T-helper 9 cell (primary cell): ENCODE results near the gene CHPF.

Experiments used
- DNase-seq: peaks from one replicate; pipeline ENCODE4 v3.0.0-alpha.2; 2020

Gene CHPF

DNA sequence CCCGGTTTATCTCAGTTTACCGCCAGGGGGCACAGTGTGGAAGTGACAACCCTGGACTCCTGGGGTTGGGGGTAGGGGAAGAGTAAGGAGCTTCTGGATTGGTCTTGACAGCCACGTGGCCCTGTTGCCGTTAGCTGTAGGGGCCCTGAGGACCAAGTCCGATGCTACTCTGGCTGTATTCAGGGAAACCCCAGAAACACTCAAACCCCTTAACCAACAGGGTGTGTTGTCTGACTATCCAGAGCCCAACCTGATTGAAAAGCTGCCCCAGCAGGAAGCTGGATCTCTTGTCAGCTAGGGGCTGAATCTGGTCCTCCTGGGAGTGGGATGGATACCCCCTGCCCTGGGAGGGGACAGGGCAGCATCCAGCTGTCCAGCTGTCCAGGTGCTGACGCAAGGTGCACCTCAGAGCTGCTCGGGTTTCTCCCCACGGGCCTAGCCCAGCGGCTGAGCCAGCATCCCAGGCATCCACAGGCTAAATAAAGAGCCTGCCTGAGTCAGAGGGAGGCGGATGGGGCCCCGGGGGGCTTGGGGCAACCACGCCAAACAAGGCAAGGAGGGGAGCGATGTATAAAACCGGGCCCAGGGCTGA, 48.0 kb downstream of the CHPF start:
- DNase-seq = peak; percentile 41

DNA sequence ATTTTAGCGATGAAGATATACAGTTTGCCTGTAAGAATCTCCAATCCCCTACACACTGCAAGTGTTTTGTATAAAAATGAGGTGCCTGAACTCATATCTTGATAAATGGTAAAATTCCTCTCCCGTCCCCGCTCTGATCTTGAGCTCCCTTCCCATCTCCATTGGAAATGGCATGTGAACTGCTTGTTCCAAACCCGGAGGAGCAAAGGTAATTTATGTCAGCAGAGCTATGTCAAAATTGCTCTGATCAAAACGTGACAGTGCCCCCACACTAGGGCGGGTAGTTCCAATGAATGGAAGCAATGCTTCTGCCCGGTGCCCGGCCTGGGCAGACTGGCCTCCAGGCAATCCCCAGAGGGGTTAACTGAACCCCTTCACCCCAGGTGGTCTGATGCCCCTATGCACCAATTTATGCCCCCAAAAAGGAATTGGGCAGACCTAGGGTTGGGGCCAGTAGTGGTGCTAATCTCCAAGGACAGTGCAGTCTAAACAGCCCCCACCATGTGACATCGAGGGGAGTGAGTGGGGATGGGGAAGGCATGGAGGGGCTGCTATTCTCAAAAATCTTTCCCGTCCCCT, 48.6 kb downstream of the CHPF start:
- DNase-seq = no peak

DNA sequence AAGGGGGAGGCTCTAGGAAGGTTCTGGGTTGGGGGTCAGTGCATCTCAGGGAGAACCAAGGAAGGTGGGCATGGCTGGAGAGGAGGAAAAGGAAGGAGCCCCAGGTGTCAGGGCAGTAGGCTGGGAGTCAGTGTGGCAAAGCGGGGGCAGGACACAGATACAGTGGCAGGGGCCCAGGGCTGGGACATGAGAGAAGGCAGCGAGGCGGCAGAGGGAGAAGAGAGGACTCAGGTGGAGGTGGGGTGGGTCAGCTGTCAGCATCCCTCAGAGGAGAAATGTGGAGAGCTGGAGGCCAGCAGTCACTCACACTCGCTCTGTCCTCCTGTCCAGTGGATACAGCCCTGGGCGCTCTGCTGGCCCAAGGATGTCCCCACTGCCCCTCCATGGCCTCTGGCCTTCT, 50.5 kb downstream of the CHPF start:
- no peak for DNase-seq

DNA sequence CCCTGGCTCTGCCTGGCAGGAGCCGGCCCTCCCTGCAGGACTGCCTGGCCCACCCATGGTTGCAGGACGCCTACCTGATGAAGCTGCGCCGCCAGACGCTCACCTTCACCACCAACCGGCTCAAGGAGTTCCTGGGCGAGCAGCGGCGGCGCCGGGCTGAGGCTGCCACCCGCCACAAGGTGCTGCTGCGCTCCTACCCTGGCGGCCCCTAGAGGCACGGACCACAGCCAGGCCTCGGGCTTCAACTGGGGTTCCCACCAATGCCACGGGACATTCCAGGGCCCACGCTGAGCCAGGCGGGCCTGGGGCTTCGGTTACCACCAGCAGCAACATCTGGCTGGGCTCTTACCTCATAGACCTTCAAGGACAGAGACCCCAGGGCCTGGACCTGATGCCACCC, 51.0 kb downstream of the CHPF start:
- DNase-seq = no peak

DNA sequence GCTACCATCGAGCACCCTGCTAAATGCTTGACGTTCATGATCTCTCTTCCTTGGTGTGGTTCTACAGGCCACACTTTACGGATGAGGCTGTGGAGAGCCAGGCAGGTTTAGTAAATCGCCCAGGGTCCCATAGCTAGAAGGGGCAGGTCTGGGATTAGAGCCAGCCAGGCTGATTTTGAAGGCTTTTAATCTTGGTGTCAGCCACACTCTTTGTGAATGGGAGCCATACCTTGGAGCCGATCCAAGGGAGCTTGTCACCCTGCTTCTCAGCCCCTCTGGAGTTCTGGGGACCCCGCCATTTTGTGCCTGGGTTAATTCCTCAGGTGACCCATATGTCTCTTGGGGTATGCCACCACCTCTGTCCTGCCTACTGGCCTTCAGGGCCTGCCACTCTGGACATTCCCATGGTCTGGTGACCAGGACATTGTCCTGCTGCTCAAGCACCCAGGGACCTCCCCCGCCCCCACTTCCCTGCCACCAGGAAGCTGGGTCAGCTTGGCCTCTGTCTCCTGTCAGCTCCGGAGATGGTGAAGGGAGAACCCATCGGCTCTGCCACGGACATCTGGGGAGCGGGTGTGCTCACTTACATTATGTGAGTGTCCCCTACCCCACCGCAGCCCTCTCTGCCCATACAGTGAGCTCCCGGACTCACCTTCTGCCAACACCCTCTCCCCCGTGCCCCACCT, 52.2 kb downstream of the CHPF start:
- DNase-seq = no peak

DNA sequence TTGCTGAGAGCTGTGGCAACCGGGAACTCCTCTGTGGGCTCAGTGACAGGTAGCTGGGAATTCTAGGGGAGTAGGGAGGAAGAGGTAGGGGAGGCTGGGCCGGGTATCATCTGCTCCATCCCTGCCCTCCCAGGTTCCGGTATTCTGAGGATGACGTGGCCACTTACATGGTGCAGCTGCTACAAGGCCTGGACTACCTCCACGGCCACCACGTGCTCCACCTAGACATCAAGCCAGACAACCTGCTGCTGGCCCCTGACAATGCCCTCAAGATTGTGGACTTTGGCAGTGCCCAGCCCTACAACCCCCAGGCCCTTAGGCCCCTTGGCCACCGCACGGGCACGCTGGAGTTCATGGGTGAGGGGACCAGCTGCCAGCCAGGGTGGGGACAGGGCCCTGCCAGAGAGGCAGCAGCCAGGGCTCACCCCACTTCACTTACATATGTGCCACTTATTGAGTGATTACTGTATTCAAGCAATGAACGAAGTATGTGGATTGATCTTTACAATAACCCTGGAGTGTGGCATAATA, 52.9 kb downstream of the CHPF start:
- no peak for DNase-seq

DNA sequence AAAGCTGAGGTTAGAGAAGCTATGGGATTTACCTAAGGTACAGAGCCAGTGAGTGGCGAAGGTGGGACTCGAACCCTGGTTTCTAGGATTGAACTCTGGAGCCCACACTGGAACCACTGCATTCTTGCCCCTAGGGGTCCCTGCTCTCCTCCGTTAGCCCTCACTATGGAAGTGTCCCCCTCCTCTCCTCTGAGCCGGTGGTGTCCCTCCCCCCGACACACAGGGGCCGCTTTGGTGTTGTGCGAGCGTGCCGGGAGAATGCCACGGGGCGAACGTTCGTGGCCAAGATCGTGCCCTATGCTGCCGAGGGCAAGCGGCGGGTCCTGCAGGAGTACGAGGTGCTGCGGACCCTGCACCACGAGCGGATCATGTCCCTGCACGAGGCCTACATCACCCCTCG, 53.4 kb downstream of the CHPF start:
- no peak for DNase-seq

DNA sequence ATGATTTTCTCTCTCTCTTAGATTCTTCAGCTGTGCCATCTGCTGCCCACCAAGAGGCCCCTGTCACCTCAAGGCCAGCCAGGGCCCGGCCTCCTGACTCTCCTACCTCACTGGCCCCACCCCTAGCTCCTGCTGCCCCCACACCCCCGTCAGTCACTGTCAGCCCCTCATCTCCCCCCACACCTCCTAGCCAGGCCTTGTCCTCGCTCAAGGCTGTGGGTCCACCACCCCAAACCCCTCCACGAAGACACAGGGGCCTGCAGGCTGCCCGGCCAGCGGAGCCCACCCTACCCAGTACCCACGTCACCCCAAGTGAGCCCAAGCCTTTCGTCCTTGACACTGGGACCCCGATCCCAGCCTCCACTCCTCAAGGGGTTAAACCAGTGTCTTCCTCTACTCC, 54.3 kb downstream of the CHPF start:
- no peak for DNase-seq
